AG04449 (cell line): Measurements from ENCODE around the gene TNS3.
"Not testable (repeated sequence)": the region's sequence is repeated elsewhere in the genome, so short reads cannot be mapped to it uniquely, and the experiment has no call there.

Source experiments
- CTCF ChIA-PET: fragments of 350-600 bp; formaldehyde crosslinking; extraction: SDS; loops from one replicate; lab custom pipeline; 2021; ENCODE audit warnings: antibody characterized with exemption; lab: Yijun Ruan, JAX
- POLR2A ChIA-PET: fragments of 400-600, 350-600 bp; formaldehyde crosslinking; extraction: SDS; loops from one replicate; lab custom pipeline; 2020; ENCODE audit warnings: antibody characterized with exemption, inconsistent platforms; lab: Yijun Ruan, JAX
- DNase-seq: peaks from one replicate; pipeline ENCODE4 v3.0.0-alpha.2; 2010; ENCODE audit warnings: low read depth, low spot score
- H3K4me3 ChIP-seq: 2 replicates; pipeline ENCODE4 v1.5.1; 2011; ENCODE audit warnings: low read depth, mild to moderate bottlenecking, control low read depth, low read length
- TF ChIP-seq, protein P1 (sequence below): IDR thresholded peaks from one replicate; pipeline ENCODE4 v1.5.1; 2011; ENCODE audit warnings: mild to moderate bottlenecking, moderate library complexity, low read length, control low read depth, inconsistent platforms; ENCODE audit not compliant: insufficient read depth; ENCODE audit errors: missing control alignments

Gene TNS3

DNA sequence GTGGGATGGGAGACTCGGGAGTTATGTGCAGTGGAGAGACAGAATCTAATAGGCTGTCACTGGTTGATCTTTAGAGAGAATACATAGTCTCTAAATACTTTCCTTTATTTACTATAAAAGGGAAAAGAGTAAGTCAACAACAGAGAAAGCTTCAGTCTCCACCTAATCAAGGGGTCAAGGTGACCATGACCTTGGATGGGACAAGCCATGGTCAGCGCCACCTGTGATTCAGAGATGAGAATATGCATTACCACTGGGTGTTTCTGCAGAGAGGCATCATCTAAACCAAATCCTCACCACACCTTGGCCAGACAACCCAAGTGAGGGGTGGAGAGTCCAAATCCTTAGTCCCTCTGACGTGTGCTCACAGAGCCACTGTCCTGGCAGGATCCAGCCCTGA is 39.9 kb downstream of the TNS3 start:
- CTCF ChIA-PET: interaction anchor here (1.5 kb wide), 1 partner anchor 278 kb away, joined by 4 read pairs; no protein-coding TSS in a partner anchor
- TF ChIP-seq, protein P1, sequence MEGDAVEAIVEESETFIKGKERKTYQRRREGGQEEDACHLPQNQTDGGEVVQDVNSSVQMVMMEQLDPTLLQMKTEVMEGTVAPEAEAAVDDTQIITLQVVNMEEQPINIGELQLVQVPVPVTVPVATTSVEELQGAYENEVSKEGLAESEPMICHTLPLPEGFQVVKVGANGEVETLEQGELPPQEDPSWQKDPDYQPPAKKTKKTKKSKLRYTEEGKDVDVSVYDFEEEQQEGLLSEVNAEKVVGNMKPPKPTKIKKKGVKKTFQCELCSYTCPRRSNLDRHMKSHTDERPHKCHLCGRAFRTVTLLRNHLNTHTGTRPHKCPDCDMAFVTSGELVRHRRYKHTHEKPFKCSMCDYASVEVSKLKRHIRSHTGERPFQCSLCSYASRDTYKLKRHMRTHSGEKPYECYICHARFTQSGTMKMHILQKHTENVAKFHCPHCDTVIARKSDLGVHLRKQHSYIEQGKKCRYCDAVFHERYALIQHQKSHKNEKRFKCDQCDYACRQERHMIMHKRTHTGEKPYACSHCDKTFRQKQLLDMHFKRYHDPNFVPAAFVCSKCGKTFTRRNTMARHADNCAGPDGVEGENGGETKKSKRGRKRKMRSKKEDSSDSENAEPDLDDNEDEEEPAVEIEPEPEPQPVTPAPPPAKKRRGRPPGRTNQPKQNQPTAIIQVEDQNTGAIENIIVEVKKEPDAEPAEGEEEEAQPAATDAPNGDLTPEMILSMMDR: no peak
- H3K4me3 ChIP-seq: no peak overlapping the region
- POLR2A ChIA-PET: no interaction called here
- no peak for DNase-seq

DNA sequence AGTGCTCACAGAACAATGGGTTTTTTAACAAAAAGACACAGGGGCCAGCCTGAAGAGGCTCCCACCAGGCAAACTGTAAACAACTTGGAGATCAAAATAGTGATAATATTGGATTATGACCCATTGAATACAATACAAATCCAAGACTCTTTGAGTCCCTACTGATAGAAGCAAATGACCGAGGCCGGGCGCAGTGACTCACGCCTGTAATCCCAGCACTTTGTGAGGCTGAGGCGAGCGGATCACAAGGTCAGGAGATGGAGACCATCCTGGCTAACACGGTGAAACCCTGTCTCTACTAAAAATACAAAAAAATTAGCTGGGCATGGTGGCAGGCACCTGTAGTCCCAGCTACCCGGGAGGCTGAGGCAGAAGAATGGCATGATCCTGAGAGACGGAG is 40.4 kb downstream of the TNS3 start:
- CTCF ChIA-PET: interaction anchor here (1.5 kb wide), 1 partner anchor 278 kb away, joined by 4 read pairs; no protein-coding TSS in a partner anchor

DNA sequence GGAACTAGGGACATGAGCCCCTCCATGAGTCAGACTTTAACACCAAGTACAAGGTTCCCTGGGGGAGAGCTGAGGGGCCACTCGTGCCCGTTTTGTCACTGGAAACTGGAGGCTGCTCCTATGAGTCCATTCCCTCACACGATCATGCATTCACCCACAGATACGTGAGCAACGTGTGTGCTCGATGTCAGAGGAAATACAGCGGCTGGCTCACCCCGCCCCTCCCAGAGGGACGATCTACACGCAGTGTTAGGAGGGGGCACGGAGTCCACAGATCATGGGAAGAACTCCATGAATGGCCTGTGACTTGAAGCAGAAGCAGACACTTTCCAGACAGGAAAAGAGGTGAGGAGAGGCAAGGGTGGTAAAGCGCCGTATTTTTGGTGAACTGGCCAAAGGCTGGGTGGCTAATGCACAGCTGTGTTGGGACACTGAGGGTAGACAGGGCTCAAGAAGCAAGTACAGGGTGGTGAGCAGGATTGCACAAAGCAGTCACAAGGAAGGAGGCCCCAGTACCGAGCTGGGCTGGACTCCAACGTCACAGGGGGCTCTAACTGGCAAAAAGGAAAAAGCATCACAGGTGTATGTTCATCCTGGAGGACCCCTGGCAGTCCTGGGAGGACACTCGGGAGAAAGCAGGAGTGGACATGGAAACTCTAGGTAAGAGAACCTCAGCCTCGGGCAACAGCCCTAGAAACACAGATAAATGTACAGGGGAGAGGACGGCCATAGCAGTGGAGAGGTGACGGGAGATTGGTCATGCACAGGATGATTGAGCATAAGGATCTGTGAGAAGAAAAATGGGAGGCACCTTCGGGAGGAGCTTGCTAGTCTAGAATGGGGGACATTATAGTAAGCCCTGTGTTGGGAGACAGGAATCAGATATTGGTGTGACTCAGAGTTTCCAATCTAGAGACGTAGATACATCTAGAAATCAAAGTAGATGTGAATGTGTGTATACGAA is 41.2 kb downstream of the TNS3 start:
- H3K4me3 ChIP-seq: no peak overlapping the region
- no peak for DNase-seq
- TF ChIP-seq, protein P1: no peak
- ChIA-PET CTCF (interaction anchor here (1.0 kb wide), 2 partner anchors 10 to 274 kb away, joined by 3 read pairs; no protein-coding TSS in a partner anchor), POLR2A (interaction anchor here (0.7 kb wide), 1 partner anchor 18 kb away, joined by 3 read pairs; no protein-coding TSS in a partner anchor)

More for the DNA sequence above, 40.4 kb downstream of the TNS3 start:
- POLR2A ChIA-PET: interaction anchor here (0.7 kb wide), 1 partner anchor 18 kb away, joined by 3 read pairs; no protein-coding TSS in a partner anchor
- not testable (repeated sequence) for H3K4me3 ChIP-seq, DNase-seq

DNA sequence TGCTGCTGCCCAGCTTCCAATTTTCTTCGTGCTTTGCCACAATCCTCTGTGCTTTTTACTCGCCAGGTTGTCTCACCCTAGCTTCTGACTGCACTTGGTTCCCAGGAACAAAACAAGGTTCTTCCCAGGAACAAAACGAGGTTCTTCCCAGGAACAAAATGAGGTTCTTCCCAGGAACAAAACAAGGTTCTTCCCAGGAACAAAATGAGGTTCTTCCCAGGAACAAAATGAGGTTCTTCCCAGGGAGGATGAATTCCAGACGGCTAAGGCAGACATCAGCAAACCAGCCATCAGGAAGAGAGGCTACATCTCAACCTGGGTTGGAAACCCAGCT is 41.9 kb downstream of the TNS3 start:
- POLR2A ChIA-PET: no interaction called here
- CTCF ChIA-PET: interaction anchor here (1.0 kb wide), 1 partner anchor 10 kb away, joined by 3 read pairs; no protein-coding TSS in a partner anchor
- TF ChIP-seq, protein P1: no peak
- no peak for DNase-seq
- H3K4me3 ChIP-seq: no peak overlapping the region

DNA sequence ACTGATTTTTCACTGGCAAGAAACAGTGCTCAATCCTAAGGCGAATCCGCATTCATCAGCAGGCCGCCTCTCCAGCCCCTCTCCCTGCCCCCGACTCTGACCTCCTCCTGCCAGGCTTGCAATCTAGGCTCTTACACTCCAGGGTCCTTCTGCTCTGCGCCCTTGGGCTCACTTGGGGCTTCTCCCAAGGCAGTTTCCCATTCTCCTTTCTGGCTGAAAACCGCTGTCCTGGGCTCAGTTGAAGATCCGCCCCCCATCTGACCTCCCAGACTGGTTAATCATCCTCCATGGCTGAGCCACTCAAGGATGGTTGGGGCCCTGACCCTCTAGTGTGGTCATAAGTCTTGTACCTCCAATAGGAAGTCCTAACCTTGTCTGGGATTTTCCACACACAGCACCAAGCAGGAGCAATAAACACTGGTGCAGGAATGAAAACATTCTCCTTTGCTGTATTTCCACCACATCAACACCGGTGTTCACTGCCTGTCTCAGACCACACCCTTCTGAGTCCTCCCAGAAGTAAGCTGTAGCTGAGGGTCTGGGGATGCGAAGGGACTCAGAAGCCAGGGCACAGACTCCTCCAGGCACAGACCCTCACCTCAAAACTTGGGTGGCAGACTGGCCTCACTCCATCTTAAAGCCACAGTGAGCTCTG is 42.4 kb downstream of the TNS3 start:
- ChIA-PET POLR2A (no interaction called here), CTCF (interaction anchor here (1.0 kb wide), 1 partner anchor 9 kb away, joined by 3 read pairs; no protein-coding TSS in a partner anchor)
- no peak overlapping the region for H3K4me3 ChIP-seq
- DNase-seq: no peak
- TF ChIP-seq, protein P1: no peak

DNA sequence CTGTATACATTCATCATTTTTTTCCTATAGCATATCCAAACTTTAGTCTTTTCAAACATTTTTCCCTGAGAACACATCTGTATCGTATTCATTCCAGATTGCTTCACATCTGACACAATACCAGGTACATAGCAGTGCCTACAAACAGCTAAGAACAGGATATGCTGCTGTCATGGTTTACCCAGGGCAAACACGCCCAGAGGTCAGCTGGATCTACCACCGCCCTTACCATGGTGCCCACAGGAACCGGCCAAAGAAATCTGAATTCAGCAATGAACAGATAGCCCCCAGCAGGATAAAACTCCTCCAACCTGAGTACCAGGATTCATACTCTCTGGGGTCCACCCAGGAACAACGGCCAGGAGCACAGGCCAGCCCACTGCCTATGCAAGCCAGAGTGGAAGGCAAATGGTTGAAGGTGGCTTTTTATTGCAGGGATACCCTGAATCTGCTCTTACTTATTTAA is 43.0 kb downstream of the TNS3 start:
- ChIA-PET POLR2A (no interaction called here), CTCF (interaction anchor here (0.8 to 2.2 kb wide), 3 partner anchors 86 to 280 kb away, joined by 3 to 10 read pairs (median 4); no protein-coding TSS in a partner anchor)

More for the DNA sequence above, 43.0 kb downstream of the TNS3 start:
- H3K4me3 ChIP-seq: 0 out of 2 replicates have a peak overlapping the region, but pooled peaks have one; percentile 10
- DNase-seq: no peak
- TF ChIP-seq, protein P1: no peak
